Fibroblast of skin of left biceps (primary cell): ENCODE results near the gene RPS6KB2.
"Not testable (repeated sequence)": the region's sequence is repeated elsewhere in the genome, so short reads cannot be mapped to it uniquely, and the experiment has no call there.

Experiments used
- DNase-seq, 2 experiments: peaks; one replicate each; pipeline ENCODE4 v3.0.0-alpha.2; 2013; ENCODE audit warnings: low read depth in 2 of 2

RPS6KB2 gene

DNA sequence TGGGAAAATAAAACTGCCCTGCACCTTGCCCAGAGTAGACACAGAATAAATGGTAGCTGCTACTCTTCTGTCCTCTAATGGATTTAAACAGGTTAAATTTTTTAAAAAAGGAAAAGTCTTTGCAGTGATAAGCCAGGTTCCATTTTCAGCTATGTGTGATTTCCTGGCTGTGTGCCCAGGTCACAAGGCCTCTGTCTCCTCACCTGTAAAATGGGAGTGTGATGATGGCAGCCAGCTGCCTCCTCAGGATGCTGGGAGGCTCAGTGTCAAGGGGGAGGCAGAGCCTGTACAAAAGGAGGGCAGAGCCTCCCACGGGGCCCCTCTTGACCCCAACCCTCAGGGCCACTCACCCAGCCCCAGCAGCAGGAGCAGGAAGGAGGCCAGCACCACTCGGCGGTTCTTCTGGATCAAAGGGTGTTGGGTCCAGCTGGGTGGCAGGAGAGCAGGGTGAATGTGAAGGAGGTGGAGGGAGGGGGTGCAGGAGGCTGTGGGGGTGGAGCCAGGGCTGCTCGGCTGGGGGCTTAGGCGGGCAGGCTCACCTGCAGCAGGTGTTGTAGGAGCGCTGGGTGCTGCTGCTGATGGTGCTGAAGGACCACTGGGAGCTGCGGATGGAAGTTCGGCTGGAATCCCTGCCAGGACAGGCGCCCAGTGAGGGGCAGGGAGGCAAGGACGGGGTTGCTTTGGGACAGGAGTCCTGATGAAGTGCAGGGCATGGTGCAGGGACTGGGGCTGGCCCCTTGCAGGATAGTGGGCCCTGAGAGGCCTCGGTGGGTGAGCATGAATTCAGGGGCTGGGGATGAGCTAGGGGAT lies 38.9 kb downstream of the RPS6KB2 start:
- no peak for DNase-seq

DNA sequence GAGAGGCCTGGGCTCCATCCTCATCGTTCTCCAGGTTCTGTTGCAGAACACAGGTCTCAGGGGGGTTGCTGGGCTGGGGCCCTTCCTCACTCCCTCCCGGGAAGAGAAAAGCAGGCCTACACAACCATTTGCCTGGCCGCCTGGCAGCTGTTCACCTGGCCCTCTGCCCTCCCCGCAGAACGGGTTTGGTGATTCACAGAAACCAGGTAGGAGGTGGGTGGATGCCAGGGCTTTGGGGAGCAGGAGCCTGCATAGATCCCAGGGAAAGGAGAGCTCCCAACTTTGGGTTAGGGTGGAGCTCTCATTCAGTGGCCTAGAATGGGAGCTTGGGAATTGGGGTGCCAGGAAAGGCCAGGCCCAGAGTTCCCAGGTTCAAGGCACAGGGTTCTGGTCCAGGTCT lies 39.8 kb downstream of the RPS6KB2 start:
- DNase-seq = no peak

DNA sequence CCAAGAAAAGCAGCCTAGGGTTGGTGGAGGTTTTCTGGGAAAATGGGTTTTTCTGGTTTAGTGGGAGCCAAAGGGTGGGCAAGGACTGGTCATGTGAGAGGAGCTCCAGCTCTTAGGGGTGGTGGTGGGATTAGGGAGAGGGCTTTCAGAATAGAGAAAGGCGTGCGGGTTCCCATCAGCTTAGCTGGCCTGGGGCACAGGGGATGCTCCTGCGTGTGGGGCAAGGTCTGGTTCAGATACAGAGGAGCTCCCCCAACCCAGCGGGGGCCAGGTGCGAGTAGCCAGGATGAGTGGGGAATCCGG lies 40.1 kb downstream of the RPS6KB2 start:
- DNase-seq = no peak

DNA sequence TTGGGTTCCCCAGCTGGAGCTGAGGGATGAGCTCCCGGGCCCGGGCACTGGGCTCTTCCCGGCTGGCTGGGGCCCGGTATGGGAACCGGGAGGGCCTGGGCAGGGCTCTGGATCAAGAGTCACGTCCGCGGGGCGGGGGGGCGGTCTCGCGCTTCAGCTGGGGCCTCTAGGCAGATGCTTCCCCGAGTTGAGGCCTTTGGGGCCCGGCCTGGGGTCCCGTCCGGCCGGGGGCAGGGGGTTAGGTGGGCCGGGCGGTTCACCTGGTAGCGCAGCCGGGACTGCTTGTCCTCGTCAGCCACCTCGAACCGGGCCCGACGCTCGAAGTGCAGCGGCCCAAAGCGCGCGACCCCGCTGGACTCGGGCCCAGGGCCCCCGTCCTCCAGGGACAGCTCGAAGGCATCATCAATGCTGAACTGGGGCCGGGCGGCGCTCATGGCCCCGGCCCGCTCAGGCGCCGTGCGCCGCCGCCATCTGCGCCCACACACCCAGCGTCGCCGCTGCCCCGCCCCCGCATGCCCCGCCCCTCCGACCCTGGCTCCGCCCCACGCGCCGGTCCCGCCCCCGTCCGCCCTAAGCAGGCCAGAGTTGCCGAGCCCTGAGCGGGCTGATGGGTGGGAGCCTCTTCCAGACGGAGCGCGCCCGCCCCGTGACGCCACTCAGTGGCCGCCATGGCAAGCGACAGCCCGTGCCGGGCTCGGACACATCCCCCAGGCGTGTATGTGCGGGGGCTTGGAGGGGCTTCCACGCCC lies 40.6 kb downstream of the RPS6KB2 start, which contains the start of gene TMEM134:
Gene TMEM134, minus strand, starts transcription at position 493 of the 749 bp plus-strand sequence. Its CDS starts 59 bp downstream, at position 434.
- DNase-seq = peak; percentile 71 to 76

DNA sequence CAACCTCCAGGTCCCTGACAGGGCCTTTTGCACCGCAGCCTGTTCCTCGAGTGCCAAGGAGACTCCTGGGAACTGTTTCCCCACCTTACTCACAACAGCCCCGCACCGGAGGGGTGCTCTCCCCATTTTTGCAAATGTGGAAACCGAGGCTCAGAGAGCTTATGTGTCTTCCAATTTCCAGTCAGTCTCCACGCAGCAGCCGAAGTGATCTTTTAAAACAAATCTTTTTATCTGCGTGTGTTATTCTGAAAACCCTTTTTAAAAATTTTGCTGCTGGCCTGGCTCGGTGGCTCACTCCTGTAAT lies 41.2 kb downstream of the RPS6KB2 start:
- no peak for DNase-seq

DNA sequence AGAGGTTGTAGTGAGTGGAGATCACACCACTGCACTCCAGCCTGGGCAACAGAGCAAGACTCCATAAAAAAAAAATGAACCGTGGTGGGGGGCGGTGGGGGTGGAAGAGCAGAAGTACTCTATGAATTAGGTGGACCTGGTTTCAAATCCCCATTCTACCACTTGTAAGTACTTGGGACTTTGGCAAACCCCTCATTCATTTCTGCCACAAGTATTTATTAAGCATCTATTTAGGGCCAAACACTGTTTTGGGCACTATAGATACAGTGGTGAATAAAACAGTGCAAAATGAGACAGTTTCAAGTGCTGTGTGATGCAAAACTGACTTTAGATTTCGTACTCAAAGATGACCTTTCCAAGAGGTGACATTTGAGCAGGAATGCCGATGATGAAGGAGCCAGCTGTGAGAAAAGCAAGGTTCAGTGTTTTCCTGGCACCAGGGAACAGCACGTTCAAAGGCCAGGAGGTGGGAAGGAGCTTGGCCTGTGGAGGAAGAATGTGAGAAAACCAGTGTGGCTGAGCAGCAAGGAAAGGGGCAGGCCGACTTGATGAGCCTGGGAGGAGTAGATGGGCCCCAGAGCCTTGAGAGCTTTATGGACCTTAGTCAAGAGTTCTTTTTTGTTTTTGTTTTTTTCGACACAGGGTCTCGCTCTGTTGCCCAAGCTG lies 42.2 kb downstream of the RPS6KB2 start:
- DNase-seq = no peak

DNA sequence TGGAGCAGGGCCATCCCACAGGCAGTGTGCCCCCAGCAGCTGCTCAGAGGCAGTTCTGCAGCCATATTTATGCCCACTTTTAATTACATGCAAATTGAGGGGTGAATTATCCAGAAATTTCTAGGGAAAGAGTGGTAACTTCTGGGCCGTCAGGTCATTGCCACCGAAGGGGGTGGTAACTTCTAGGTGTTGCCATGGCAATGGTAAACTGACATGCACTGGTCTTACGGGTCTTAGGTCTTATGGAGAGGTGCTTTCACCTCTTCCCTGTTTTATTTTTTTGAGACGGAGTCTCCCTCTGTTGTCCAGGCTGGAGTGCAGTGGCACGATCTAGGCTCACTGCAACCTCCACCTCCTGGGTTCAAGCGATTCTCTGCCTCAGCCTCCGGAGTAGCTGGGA lies 44.6 kb downstream of the RPS6KB2 start:
- no peak for DNase-seq

DNA sequence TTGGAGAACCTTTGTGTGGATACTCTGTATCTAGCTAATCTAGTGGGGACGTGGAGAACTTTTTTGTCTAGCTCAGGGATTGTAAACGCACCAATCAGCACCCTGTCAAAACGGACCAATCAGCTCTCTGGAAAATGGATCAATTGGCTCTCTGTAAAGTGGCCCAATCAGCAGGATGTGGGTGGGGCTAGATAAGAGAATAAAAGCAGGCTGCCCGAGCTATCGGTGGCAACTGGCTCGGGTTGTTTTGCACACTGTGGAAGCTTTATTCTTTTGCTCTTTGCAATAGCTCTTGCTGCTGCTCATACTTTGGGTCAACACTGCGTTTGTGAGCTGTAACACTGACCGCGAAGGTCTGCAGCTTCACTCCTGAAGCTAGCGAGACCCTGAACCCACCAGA lies 48.4 kb downstream of the RPS6KB2 start:
- not testable (repeated sequence) for DNase-seq

DNA sequence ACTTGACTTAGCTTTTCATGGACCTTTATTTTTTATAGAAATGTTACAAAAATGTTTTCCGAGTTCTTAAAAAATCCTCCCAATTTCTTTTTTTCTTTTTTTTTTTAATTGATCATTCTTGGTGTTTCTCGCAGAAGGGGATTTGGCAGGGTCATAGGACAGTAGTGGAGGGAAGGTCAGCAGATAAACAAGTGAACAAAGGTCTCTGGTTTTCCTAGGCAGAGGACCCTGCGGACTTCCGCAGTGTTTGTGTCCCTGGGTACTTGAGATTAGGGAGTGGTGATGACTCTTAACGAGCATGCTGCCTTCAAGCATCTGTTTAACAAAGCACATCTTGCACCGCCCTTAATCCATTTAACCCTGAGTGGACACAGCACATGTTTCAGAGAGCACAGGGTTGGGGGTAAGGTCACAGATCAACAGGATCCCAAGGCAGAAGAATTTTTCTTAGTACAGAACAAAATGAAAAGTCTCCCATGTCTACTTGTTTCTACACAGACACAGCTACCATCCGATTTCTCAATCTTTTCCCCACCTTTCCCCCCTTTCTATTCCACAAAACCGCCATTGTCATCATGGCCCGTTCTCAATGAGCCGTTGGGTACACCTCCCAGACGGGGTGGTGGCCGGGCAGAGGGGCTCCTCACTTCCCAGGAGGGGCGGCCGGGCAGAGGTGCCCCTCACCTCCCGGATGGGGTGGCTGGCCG lies 49.2 kb downstream of the RPS6KB2 start:
- DNase-seq = not testable (repeated sequence)

DNA sequence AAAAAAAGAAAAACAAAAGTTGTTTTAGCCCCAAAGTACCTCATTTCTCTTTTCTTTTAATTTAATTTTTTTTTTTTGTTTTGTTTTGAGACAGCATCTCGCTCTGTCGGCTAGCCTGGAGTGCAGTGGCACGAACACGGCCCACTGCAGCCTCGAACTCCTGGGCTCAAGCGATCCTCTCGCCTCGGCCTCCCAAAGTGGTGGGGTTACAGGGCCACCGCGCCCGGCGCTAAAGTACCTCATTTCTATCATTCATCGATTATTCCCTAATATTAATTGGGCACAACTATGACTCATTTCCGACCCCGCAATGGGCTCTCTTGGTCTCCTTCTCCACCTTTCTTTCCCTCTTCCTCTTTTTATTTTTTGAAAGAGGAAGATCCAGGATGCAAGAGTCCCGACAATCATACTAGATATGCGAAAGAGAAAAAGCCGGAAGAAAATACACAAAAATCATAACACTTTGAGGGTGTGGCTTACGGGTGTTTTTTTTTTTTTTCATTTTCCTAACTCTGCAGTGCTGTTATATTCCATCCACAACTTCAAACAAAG lies 54.1 kb downstream of the RPS6KB2 start:
- no peak for DNase-seq

DNA sequence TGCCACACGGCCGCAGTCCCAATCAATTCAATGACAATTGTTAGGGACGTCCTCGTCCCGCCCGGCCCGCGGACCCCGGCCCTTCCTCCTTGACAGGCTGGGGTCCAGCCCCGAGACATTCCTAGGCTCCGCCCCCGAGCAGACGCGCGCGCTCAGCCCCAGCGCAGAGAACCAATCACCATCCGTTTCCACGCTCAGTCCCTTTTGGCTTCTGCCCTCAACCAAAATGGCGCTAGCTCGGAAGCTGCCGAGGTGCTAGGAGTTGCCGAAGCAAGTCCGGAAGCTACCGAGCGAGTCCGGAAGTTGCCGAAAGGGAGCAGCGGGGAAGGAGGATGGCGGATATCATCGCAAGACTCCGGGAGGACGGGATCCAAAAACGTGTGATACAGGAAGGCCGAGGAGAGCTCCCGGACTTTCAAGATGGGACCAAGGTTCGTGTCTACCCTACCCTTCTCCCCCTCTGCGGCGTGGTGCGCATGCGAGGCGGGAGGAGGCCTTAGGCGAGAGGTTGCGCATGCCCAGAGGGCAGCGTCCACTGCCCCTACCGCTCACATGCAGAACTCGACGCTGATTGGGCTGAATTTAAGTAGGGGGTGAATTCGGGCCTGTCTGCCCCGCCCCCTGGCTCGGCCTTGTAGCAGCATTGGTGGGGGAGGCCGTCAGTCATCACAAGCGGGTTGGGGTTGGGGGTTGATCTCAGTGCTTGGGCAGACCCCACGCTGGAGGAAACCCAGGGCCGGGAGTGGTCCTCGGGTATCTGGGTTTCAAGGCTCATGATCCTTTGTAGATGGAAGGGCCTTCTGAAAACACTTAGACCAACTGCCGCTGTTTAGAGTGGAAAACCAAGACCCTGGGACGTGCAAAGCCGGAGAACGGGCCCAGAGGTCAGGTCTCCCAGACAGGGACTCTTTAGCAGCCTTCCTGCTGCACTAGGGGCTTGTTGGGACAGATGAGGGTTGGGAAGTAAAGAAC lies 54.8 kb downstream of the RPS6KB2 start, which contains the start of gene AIP:
Gene AIP, plus strand, starts transcription at position 200 of the 972 bp plus-strand sequence. Its CDS starts 133 bp downstream, at position 333.
- DNase-seq = peak; percentile 93 to 94

DNA sequence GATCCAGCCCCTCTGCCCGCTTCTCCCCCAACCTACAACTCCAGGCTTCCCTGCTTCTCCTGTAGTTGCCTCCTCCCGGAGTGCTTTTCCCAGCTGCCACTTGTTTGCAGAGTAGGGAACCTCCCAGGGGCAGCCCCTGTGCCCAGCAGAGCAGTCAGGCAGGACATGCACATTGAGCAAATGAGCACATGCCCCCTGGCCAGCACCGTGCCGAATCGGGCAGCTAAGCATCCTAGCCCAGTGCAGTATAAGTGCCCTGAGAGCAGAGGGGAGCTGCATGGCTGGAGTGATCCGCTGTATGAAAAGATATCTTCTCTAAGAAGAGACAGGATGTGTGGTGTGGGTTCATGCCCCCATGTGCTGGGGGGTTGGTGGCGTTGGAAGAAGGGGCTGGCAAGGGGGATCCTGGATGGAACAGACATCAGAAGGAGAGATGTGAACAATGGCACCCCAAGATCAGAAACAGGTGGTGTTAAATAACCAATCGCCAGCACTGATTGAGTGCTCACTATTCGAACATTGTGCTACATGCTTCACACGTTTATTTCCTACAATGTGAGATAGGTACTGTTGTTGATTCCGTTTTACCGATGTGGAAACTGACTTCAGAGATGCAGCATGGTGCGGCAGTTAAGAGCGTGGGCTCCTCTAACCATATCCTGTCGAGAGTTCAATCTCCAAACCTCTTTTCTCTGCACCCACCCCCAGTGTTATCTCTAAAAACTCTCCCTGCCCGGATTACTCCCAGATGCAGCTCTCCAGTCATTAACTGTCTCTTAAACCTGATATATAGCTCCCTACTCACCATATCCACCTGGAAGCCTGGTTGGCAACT lies 55.8 kb downstream of the RPS6KB2 start:
- DNase-seq = no peak

DNA sequence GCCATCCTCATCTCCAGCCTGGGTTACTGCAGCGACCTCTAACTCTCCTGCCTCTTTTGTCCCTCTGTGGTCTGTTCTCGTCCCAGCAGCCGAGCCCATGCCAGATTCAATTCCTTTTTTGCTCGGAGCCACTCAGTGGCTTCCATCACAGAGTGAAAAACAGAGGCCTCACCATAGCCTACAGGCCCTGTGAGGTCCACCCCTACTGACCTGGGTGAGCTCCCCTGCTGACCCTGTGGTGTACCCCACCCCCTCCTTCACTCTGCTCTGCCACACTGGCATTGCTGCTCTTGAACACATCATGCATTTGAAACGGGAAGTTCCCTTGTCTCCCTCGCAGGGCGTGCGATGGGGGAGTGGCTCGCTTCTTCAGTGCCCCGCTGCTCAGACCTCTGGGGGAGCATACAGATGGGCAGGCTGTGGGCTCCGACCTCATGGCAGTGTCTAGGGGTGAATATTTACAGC lies 56.6 kb downstream of the RPS6KB2 start:
- DNase-seq = no peak
